Pons (tissue), 1 donor: ENCODE measurements around the gene AMOTL1.

ENCODE experiments used
- DNase-seq: peaks from one replicate; pipeline ENCODE4 v3.0.0-alpha.2; 2016; ENCODE audit warnings: low spot score

The AMOTL1 gene

DNA sequence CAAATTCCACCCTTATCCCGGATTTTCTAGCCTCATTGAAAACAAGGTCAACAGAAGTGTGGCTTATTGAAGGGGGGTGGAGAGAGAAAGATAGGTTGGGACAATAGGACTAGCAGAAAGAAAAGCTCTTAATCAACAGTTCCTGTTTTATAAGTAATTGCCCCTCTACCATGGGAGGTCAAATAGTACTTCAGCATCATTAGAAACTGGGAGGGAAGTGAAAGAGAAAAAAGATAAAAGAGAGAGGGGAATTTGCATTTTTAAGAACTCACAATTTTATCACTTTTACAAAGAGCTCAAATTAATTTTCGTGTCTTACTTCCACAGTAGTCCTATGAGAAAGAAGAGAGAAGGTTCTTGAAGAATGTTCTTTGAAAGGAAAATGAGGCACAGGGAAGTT, 89.2 kb downstream of the AMOTL1 start:
- no peak for DNase-seq

DNA sequence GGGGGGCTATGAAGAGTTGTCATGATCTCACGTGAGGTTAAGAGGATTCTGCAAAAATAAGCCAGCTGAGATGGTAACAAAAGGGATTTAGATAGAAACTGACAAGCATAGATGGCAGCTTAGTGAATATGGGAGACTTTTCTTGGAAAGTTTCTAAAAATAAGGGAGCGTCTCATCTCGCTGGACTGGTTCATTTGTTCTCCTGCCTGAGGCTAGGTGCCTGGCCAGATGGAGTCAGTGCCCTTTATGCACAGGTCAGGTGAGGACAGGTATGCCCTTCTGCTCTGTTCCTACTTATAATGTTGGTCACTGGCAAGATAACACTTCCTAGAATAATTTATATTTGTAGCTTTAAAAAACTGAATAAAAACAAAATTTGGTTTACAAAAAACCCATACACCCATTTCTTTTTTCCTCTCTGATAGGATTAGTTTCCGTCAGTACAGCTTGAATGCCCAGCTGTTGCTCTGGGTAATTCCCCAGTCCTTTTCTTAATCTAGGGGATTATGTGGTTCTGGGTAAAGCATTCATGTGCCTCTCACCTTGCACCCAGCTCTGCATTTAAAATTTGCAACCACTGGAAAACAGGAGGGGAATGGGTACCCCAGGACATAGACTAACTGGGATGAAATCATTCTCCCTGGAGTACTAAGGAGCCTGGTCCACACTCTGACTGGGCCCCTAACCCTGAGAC, 90.0 kb downstream of the AMOTL1 start:
- DNase-seq, result no peak

DNA sequence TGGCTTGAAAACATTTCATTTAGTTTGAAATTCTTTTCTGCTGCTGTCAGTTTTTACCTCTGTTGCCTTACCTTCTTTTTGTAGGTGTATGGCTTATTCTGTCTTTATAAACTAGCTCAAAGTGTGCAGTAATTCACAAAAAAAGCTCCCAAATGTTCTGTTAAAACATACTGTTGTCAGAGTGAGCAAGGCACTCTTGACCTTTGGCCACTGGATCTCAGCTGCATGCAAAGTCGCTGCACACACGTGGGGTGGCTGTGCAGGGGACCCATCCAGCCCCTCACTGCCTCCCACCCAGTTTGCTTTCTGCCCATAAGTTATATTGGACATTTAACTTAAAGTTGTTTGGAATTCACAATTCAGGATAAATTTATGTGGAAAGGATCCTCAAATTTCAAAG, 92.2 kb downstream of the AMOTL1 start:
- no peak for DNase-seq

DNA sequence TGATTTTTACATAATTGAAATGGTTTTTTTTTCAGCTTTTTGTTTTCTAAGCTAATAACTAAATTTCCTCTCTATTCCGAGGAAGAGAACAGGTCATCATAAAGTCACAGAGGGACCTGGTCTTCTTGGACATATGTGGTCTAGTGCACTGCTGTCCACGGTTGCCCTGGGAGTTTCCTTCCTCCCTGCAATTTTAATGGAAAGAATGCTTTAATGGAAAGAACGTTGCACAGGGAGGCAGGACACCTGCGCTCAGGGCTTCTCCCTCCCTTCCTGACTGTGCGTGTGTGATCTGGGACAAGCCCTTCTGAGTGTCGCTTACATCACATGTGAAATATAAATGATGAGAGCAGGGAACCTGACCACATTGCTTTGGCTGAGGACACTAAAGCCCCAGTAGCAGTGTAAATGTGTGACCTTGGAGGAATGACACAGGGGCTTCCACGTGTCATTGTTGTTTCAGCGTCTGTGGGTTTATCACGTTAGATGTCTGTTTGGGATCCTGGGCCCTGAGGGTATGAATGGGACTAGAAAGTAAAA, 93.2 kb downstream of the AMOTL1 start:
- DNase-seq, result no peak

DNA sequence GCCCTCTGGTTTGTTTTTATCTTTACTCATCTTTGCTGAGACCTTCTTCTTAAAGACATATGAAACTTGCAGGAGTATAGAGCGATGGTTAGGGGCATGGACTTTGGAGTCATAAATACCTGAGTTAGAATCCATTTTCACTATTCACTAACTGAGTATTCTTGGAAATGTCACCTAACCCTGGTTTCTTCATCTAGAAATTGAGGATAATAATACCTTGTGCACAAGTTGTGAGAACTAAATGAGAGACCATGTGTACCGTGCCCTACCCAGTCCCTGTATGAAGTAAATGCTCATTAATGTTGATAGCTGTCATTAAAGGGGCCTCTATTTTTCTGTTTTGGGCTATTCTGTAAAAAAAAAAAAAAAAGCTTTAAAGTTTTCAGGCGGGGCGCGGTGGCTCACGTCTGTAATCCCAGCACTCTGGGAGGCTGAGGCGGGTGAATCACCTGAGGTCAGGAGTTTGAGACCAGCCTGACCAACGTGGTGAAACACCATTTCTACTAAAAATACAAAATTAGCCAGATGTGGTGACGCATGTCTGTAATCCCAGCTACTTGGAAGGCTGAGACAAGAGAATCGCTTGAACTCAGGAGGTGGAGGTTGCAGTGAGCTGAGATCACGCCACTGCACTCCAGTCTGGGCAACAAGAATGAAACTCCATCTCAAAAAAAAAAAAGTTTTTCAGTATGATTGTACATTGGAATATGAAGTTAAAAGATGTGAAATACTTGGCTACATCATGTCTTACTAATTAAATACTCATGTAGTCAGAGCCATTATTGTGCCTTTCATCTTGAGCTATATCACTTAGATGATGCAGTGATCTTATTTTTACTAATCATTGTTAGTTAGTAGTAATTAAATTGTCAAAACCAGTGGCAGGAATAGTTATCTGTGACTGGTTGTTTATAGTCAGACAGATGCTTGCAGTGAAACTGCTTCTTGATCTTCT, 95.0 kb downstream of the AMOTL1 start:
- no peak for DNase-seq

DNA sequence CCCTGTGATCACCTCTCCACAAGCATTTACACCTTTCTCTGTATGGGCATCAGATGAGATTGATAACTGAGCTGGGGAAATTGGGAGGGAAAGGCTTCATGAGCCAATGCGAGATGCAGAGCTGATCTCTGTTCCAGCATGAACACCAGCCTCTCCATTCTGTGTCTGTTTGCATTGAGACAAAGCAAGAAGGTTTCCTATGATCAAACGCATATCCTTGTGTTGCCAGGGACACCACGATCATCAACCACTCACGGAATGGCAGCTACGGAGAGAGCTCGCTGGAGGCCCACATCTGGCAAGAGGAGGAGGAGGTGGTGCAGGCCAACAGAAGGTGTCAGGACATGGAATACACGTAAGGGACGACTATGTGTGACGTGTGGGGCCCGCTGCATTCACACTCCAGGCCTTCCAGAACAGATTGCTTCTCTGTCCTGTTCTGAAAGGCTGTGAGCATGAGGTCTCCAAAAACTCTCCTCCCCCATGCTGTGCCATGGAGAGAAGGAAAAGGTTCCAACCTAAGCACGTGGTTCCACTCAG, 96.4 kb downstream of the AMOTL1 start:
- no peak for DNase-seq

DNA sequence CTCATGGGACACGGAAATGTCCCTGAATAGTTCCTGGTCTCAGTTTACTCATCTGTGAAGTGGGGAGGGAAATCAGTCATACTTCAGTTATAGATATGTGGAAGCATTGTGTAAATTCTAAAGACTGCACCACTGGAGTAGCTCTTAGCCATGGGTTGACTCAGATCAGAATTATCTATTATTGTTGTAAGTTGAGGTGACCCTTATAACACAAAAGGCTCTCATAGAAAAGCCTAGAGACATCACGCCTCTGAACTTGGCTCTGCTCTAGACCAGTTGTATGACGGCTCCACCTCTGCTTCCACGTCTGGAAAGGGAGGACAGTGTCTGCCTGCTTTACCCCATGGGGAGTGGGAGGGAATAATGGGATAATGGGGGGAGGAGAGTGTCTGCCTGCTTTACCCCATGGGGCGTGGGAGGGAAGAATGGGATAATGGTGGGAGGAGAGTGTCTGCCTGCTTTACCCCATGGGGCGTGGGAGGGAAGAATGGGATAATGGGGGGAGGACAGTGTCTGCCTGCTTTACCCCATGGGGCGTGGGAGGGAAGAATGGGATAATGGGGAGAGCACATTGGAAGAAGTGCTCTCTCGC, 98.2 kb downstream of the AMOTL1 start:
- DNase-seq, result no peak

DNA sequence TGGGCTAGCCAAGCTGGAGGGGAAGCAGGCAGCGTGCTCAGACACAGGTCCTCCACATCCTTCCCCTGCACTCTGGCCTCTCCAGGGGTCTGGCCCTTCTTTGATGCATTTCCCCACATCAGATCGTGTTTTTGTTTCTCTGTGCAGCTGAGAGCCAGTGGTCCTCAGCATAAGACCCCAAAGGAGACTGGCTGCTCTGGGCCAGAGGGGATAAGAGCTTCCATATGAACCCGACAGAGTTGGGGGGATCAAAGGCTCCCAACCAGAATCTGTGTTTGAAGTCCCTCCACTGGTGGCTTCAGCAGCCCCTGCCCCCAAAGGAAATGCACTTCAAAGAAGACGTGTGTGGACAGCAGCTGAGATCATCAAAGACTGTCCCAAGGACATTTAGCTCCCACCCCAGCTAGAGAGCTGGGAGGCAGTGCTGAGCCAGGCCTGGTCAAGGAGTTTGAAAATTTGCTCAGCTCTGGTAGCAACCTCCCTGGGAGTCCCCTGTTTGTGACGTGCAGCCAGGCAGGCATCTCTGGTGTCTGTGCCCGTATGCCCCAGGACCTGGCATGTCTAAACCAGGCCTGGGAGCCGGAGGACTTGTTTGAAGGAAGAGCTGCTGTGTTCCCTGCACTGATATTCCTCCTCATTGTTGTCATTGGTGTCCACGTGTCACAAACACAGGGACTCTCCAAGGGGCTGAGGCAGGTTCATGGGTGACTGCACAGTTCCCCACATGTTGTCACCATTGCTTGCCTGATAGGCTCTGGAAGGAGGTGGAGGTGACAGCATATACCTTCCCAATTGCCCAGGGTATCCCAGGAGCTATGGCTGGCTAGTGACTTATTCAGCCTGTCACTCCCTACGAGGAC, 99.0 kb downstream of the AMOTL1 start:
- no peak for DNase-seq

DNA sequence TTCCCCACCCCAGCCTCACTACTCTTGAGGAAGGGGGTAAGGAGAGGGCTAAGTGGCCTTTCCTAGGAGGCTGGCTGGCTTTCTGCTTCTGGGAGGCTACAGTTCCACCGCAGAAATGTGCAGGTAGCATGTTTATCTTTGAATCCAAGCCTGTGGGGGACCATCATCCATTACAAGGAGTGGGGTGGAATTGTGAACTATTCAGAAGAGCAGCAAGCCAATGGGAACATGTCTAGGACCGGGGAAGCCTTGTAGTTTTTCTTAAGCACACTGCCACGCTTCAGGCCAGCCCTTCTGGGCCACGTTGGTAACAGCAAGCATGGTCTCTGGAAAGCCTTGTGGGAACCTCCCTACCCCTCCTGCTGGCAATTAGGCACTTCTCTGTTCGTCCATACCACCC, 100.3 kb downstream of the AMOTL1 start:
- no peak for DNase-seq

DNA sequence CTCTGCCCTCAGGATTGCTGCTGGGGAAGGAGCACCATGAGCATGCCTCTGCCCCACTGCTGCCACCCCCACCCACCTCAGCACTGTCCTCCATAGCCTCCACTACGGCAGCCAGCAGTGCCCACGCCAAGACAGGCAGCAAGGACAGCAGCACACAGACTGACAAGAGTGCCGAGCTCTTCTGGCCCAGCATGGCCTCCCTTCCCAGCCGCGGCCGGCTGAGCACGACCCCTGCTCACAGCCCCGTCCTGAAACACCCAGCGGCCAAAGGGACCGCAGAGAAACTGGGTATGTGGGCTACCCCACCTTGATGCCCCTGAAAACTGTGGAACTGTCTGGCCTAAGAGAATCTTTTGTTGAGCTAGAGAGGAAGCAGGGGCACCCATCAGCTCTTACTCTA, 101.0 kb downstream of the AMOTL1 start:
- DNase-seq, result no peak

DNA sequence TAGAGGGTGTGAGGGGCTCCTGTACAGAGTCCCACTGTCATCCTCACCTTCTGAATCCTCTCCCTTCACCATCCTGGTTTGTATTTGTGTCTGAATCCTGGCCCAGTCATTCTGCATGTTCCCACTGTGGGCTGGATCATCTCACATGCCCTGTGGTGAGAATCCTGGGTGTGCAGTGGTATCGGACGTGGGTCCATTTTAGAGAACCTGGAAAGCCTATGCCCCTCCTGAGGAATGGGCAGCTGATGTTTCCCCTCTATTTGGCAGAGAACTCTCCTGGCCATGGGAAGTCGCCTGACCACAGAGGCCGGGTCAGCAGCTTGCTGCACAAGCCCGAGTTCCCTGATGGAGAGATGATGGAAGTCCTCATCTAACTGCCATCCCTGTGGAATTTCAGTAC, 102.3 kb downstream of the AMOTL1 start:
- DNase-seq, result no peak

DNA sequence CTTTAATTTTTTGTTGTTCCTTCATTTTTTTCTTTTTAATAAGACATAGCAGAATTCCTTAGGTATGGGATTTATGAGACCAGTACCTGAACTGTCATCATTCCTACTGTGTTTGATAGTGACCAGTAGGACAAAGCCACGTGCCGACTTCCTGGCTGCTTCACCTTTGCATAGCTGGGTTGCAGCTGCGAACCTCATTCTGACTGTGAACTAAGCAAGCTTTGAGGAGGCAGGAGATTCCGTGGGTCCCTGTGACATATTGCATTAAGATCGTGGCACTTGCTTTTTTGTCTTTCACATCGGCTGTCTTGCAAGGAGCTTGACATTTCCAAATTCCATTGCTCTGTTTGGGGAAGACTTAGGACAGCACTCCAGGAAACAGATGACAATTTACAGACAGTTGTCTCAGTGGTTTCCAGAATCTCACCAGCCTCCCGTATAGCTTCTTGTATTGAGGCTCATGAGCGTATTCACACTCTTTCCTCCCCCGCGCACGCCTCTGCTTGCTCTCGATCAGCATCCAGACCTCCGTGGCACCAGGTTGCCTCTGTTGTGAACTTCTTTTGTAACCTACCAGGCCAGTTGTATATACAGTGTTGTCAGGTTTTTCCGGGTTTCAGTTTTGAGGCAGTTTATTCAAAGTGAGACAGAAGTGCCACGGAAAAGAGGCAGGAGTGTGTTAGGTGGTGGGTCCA, 103.5 kb downstream of the AMOTL1 start:
- no peak for DNase-seq

DNA sequence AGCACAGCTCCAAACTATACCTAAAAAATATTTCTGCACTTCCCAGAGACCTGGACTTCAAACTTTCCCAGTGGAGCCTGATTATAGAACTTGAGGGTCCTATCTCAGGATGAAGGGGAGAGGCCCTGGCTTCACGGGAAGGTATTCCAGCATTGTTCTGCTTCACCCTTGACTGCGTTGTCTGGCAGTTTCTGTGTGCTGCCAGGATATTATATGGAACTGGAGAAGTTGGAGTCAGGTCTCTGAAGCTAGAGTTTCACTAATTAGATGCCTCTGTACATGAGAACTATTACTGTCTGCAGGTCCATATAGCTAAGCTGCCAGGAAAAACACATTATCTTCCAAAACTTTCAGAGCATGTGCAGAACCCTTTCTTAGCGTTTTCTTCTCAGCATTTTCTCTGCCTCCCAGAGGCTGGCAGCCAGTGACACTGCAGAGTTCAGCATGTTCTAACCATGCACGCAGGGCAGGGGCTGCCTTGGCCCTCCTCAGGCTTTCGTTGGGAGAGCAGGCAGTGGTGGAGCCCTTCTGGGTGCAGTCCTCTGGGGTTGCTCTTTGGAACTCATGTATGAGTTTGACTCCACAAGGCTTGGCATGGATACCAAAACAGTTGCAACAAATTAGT, 105.9 kb downstream of the AMOTL1 start:
- no peak for DNase-seq

DNA sequence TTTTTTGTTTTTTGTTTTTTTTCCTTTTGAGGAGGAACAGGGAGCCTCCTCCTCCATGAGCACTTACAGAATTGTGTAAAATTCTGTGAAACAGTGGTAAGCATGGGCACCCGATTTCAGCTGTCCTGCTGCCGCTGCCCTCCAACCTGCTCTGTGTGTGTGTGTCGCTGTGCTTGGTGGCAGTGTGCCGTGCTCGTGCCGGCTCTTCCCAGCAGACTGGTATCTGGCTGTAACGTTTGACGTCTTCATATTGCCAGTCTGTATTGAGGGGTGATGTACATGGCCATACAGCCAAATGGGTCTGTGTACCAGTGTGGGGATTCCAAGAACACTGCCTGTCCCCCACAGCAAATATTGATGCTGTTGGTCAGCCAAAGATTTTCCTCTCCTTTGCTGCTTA, 108.1 kb downstream of the AMOTL1 start:
- no peak for DNase-seq

DNA sequence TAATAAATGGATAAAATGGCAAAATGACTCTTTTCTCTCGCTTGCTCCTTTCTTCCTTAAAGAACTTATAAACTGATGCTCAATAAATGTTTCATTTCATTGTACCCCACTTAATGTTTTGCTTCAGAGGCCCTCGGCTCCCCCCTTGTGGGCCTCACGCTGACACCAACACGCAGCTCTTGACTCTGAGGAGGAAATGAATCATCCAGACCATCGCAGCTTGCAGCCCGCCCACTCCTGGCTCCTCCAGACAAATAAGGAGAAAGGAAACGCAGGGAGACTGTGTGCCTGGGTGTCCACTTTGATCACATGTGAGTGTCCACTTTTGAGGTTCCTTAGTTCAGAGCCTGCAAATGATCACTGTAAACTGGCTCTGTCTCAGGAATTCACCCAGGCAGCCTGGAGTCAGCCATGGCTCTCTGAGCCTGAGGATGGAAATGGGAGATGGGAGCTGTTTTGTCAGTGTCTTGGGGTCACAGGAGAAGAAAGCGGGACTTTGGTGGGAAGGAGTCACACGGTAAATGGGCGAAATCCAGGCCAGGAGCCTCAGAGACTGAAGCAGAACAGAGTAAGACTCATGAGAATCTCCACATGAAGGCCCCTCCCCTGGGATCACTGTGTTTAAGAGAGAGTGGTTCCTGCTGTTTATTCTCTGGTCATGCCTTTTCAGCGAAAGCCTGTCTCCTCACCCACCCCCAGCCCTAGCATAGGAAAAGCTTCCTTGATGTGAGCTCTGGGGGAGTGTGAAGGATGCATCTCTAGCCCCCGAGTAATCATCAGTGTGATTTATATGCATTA, 108.7 kb downstream of the AMOTL1 start:
- peak; percentile 79 for DNase-seq

DNA sequence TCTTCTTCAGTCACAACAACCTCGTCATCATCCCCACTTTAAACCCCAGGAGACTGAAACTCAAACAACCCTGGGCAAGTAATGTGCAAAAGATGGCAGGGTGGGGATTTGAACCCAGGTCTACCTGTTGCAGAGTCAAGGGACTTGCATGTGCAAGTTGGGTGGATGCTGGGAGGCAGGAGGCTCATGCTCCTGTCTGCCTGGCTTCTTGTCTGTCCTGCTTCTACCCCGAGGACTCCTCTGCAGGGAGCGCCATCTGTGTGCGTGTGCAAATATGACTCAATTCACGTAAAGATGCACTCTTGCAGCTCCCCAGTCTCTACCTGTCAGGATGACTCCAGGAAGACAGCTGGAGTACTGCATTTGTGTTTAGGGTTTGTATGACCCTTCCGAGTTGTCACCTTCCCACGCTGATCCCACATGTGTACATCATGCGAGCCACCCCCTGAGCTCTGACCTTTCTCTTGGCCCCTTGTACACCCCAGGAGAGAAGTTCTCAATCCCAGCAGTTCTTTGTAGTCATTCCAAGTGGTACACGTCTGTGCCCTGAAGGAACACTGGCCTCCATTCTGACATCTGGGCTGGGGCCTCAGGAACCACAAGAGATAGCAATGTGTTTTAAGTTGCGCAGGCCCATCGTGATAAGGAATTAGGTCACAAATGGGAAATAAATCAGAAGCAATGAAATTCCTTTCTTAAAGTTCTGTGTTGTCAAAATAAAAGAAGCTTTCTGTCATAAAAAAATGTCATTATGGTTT, 109.5 kb downstream of the AMOTL1 start:
- no peak for DNase-seq

DNA sequence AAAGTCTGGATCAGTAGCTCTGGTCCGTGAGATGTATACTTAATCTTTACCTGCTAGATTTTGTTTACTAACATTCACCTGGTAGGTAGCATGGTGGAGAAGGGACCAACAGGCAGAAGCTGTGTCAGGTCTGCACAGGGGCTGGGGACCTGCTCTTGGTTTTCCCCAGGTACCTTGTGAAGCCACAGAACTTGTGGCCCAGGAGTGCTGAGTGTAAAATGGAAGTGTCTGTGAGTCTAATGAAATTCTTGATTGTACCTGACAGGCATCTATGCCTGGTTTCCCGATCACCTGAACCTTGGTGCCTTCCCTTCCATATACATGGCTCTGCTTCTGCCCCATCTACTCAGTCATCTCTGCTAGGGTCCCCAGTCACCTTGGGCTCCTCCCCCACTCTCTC, 110.8 kb downstream of the AMOTL1 start:
- DNase-seq, result no peak

DNA sequence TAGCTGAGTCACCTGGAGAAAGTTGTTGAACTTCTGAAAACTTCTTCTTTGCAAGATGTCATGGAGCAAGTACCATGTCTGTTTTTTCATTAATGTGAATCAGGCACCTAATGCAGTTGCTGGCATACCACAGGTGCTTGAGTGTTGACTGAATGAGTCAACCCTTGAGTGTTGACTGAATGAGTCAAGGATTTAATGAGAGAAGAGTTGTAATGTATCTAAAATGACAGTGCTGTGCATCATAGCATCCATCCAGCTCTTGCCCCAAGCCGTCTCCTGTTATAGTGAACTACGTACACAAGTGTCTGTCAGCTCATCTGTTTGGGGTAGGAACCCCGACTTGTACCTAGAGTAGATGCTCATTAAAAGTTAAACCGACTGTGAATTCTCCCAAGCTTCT, 112.1 kb downstream of the AMOTL1 start:
- no peak for DNase-seq

DNA sequence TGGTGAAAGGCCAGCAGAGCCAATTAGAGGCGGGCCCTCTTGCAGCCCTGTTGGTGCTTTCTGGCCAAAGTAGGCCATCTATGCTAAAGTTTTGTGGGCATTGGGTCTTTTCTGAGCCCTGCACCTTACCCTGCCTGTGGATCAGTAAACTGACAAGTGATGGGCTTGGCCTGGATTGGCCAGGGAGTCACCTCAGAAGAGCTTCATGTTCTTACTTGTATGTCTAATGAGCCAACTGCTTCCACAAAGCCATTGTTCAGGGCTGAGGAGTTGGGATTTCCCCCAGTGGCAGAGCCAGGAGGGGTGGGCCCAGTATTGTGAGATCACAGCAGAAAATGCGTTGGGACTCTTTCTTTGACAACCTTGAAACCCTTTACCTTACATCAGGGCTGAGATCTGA, 114.8 kb downstream of the AMOTL1 start:
- no peak for DNase-seq
